IMR-90 (cell line): ENCODE measurements around the gene PRCD. TPM values are rescaled to one million over a fixed set of nuclear protein-coding genes. Genes with fewer than 3 reads are reported as not detected.
"Not testable (repeated sequence)": the region's sequence is repeated elsewhere in the genome, so short reads cannot be mapped to it uniquely, and the experiment has no call there.

Experiments used
- ATAC-seq: fragments of 200-7000 bp; cut with Tn5 transposase; 2 replicates; pipeline ENCODE4 v1.9.1; 2020; ENCODE audit warnings: low read depth, mild to moderate bottlenecking, moderate library complexity
- BruUV-seq: library from RNA; stranded (reverse); fragments of 400-500 nt; replicated peaks from 2 replicates; lab custom pipeline; 2021; lab: Mats Ljungman, UMichigan
- CTCF ChIA-PET: fragments of 300-600 bp; formaldehyde crosslinking; extraction: SDS; loops from one replicate; lab custom pipeline; 2021; ENCODE audit warnings: antibody characterized with exemption; lab: Yijun Ruan, JAX
- POLR2A ChIA-PET: fragments of 300-600 bp; sonication (Branson Sonifier 250); formaldehyde crosslinking; loops from one replicate; lab custom pipeline; 2022; ENCODE audit warnings: antibody characterized with exemption; ENCODE audit not compliant: unreplicated experiment; lab: Charles Lee
- DNase-seq: peaks from one replicate; pipeline ENCODE4 v3.0.0; 2013
- H2AFZ ChIP-seq: replicated peaks from 2 replicates; pipeline ENCODE3; 2013; ENCODE audit warnings: low read length, mild to moderate bottlenecking; ENCODE audit not compliant: poor library complexity
- H2AK5ac ChIP-seq: 2 replicates; pipeline ENCODE4 v1.6.1; 2013; ENCODE audit warnings: low read depth, low read length, inconsistent platforms
- H2AK9ac ChIP-seq: replicated peaks from 2 replicates; pipeline ENCODE3; 2013; ENCODE audit warnings: mild to moderate bottlenecking, low read depth, low read length, moderate library complexity; ENCODE audit not compliant: poor library complexity
- H2BK120ac ChIP-seq: 2 replicates; pipeline ENCODE4 v1.6.1; 2013; ENCODE audit warnings: low read depth, low read length, inconsistent platforms
- H2BK15ac ChIP-seq: 3 replicates; pipeline ENCODE4 v1.6.1; 2013; ENCODE audit warnings: low read depth, low read length, inconsistent platforms
- H2BK20ac ChIP-seq: 2 replicates; pipeline ENCODE4 v1.6.1; 2013; ENCODE audit warnings: low read depth, mild to moderate bottlenecking, inconsistent platforms, low read length, moderate library complexity
- H2BK5ac ChIP-seq: 2 replicates; pipeline ENCODE4 v1.6.1; 2013; ENCODE audit warnings: mild to moderate bottlenecking, low read depth, low read length, inconsistent platforms; ENCODE audit not compliant: poor library complexity, severe bottlenecking
- H3K14ac ChIP-seq: replicated peaks from 2 replicates; pipeline ENCODE4 v1.6.1; 2013; ENCODE audit warnings: low read depth, low read length, inconsistent platforms
- H3K18ac ChIP-seq: 2 replicates; pipeline ENCODE4 v1.6.1; 2013; ENCODE audit warnings: low read depth, low read length, control low read depth
- H3K23ac ChIP-seq: 2 replicates; pipeline ENCODE4 v1.6.1; 2013; ENCODE audit warnings: low read depth, low read length, inconsistent platforms
- H3K27ac ChIP-seq: 2 replicates; pipeline ENCODE4 v1.5.1; 2013; ENCODE audit warnings: mild to moderate bottlenecking, control low read depth, low read length; ENCODE audit not compliant: insufficient read depth
- H3K27me3 ChIP-seq: 2 replicates; pipeline ENCODE4 v1.6.1; 2013; ENCODE audit warnings: low read length; ENCODE audit not compliant: control insufficient read depth, insufficient read depth
- H3K36me3 ChIP-seq: 2 replicates; pipeline ENCODE4 v1.6.1; 2013; ENCODE audit warnings: low read length, mixed read lengths; ENCODE audit not compliant: control insufficient read depth, insufficient read depth
- H3K4ac ChIP-seq: 2 replicates; pipeline ENCODE4 v1.6.1; 2013; ENCODE audit warnings: low read depth, low read length, inconsistent platforms
- H3K4me1 ChIP-seq: 2 replicates; pipeline ENCODE4 v1.6.1; 2013; ENCODE audit warnings: low read length, mixed read lengths; ENCODE audit not compliant: control insufficient read depth, insufficient read depth
- H3K4me2 ChIP-seq: 2 replicates; pipeline ENCODE4 v1.6.1; 2013; ENCODE audit warnings: low read depth, mild to moderate bottlenecking, control low read depth, low read length, moderate library complexity
- H3K4me3 ChIP-seq: 2 replicates; pipeline ENCODE4 v1.5.1; 2013; ENCODE audit warnings: low read depth, mild to moderate bottlenecking, control low read depth, low read length, moderate library complexity; ENCODE audit not compliant: insufficient read depth
- H3K56ac ChIP-seq: 2 replicates; pipeline ENCODE4 v1.6.1; 2013; ENCODE audit warnings: low read length, inconsistent platforms; ENCODE audit not compliant: insufficient read depth; ENCODE audit errors: extremely low read depth
- H3K79me1 ChIP-seq, 2 experiments: 2 replicates each; pipeline ENCODE4 v1.6.1; 2013; ENCODE audit warnings: low read length in 2 of 2, inconsistent platforms in 1 of 2, low read depth in 1 of 2
- H3K9ac ChIP-seq: 2 replicates; pipeline ENCODE4 v1.6.1; 2013; ENCODE audit warnings: low read depth, low read length, control low read depth
- H3K9me1 ChIP-seq: 2 replicates; pipeline ENCODE4 v1.6.1; 2013; ENCODE audit warnings: low read length, inconsistent platforms; ENCODE audit not compliant: insufficient read depth
- H3K9me3 ChIP-seq: 2 replicates; pipeline ENCODE4 v1.6.1; 2013; ENCODE audit warnings: low read length; ENCODE audit not compliant: control insufficient read depth, insufficient read depth
- H4K20me1 ChIP-seq: 2 replicates; pipeline ENCODE4 v1.6.1; 2013; ENCODE audit warnings: low read length, inconsistent platforms; ENCODE audit not compliant: insufficient read depth
- H4K5ac ChIP-seq: 2 replicates; pipeline ENCODE4 v1.6.1; 2013; ENCODE audit warnings: mild to moderate bottlenecking, low read depth, low read length, control low read depth
- H4K8ac ChIP-seq, 2 experiments: 2 replicates each; pipeline ENCODE4 v1.6.1; 2013; ENCODE audit warnings: low read depth in 2 of 2, low read length in 2 of 2, control low read depth in 1 of 2, inconsistent platforms in 1 of 2
- H4K91ac ChIP-seq: 2 replicates; pipeline ENCODE4 v1.6.1; 2013; ENCODE audit warnings: low read depth, low read length, inconsistent platforms; ENCODE audit not compliant: insufficient read depth
- ELK1 ChIP-seq: fragments of 150-350 bp; IDR thresholded peaks from 2 replicates; pipeline ENCODE4 v1.6.1; 2016; ENCODE audit warnings: low read depth, mild to moderate bottlenecking, low read length, moderate library complexity, borderline replicate concordance
- RFX5 ChIP-seq: IDR thresholded peaks from 2 replicates; pipeline ENCODE4 v1.8.0; 2012; ENCODE audit warnings: low read depth, mild to moderate bottlenecking, low read length, moderate library complexity
- WGBS, 2 experiments: methylation state at CpG; one replicate each; pipeline versions ENCODE4 v1.1.5 to v1.1.7; 2013; ENCODE audit warnings: missing lambda C conversion rate in 2 of 2; ENCODE audit not compliant: insufficient read length in 1 of 2; ENCODE audit errors: extremely low coverage in 2 of 2; 5-methylcytosine and 5-hydroxymethylcytosine counted together
- dilution Hi-C: fragments of 300-500 bp; cut with HindIII; formaldehyde crosslinking; loops from one replicate; pipeline ENCODE4 v1.14.3; 2018; ENCODE audit warnings: low sequenced_read_pairs; ENCODE audit not compliant: unreplicated experiment
- in situ Hi-C: fragments of 300-500 bp; cut with MboI; formaldehyde crosslinking; loops from 3 replicates; pipeline ENCODE4 v1.14.3; 2019; ENCODE audit warnings: low sequenced_read_pairs, inconsistent platforms, mixed read lengths
- intact Hi-C: fragments of 100-400 bp; cut with micrococcal nuclease; formaldehyde crosslinking; loops from 2 replicates; pipeline ENCODE4 v1.10.0; 2022
- polyA plus RNA-seq, 3 experiments: library from polyadenylated mRNA; depleted of rRNA; stranded (reverse); fragments of >200 nt; gene quantifications; 2 replicates each; pipeline ENCODE4 v1.2.3, GENCODE V29; 2012; ENCODE audit warnings: low replicate concordance in 1 of 3
- total RNA-seq: library from RNA; depleted of rRNA; stranded (reverse); fragments of >200 nt; gene quantifications from 2 replicates; pipeline ENCODE4 v1.2.3, GENCODE V29; 2012

Gene PRCD
- total and polyA plus RNA-seq, 2 of the 4 experiments (the other 2 are of a cell fraction): 0.32 TPM; not detected in 1

- Histone ChIP-seq H4K5ac (no peak overlapping the region), H3K9me1 (peaks cover 24% of the 10 kb centered on the region), H4K8ac (no peak overlapping the region), H3K9me3 (no peaks in the 10 kb centered on the region), H3K27me3 (no peaks in the 10 kb centered on the region), H2AK5ac (0 out of 2 replicates have a peak overlapping the region, but pooled peaks have one; percentile 20), H4K91ac (no peak overlapping the region), H2AFZ (no peak overlapping the region), H3K4me1 (peaks cover 40% of the 10 kb centered on the region), H4K20me1 (0 out of 2 replicates have a peak, but pooled peaks cover 2% of the 10 kb centered on the region), H3K23ac (no peak overlapping the region), H3K56ac (no peak overlapping the region), H3K79me1 (peaks cover 0 to 23% of the 10 kb centered on the region in 2 experiments; a peak in 1 of 4 replicates), H3K18ac (no peak overlapping the region), H2BK15ac (0 out of 3 replicates have a peak overlapping the region, but pooled peaks have one; percentile 49), H2BK120ac (peak overlapping the region; percentile 56; the same call in 1 of the 2 replicates), H3K27ac (no peak overlapping the region), H3K36me3 (peaks cover 7% of the 10 kb centered on the region; the same call in 1 of the 2 replicates), H2AK9ac (peak overlapping the region; percentile 57), H2BK20ac (no peak overlapping the region), H3K14ac (no peak overlapping the region), H3K4me3 (no peak overlapping the region), H3K9ac (no peak overlapping the region), H2BK5ac (no peak overlapping the region), H3K4me2 (no peak overlapping the region), H3K4ac (peak overlapping the region; percentile 56)
- WGBS, 2 experiments: 95% methylated on average over 4 of the region's 8 CpGs; no CpG with 5 or more reads in 1 of the 2 experiments
- dilution Hi-C loops: no loop called here
- in situ Hi-C loops: no loop called here
- no peak for ATAC-seq
- peak; percentile 17 for DNase-seq
- intact Hi-C loops: loop anchor here (10.0 kb wide), 1 partner anchor 533 kb away; no protein-coding TSS in a partner anchor
- TF ChIP-seq RFX5: no peak
- no peak for TF ChIP-seq ELK1
- ChIA-PET POLR2A (no interaction called here), CTCF (no interaction called here)
- BruUV-seq: no TSS peak
These were observed 7.7 kb upstream of the PRCD start for GRCh38 chr17:76532072-76532651.

- intact Hi-C loops: loop anchor here (10.0 kb wide), 1 partner anchor 531 kb away; no protein-coding TSS in a partner anchor
- Histone ChIP-seq H3K79me1 (peaks cover 0 to 18% of the 10 kb centered on the region in 2 experiments; a peak in 1 of 4 replicates), H3K9me1 (peaks cover 14% of the 10 kb centered on the region), H3K4me1 (peaks cover 24% of the 10 kb centered on the region)
- dilution Hi-C loops, H2BK120ac ChIP-seq, H2BK15ac ChIP-seq, H3K23ac ChIP-seq, H4K20me1 ChIP-seq, H2BK5ac ChIP-seq, H3K4me3 ChIP-seq, H3K27me3 ChIP-seq, H4K91ac ChIP-seq, ATAC-seq, DNase-seq, H3K9me3 ChIP-seq, BruUV-seq, H3K9ac ChIP-seq, H3K18ac ChIP-seq, H3K14ac ChIP-seq, H3K56ac ChIP-seq, H2AFZ ChIP-seq, H2BK20ac ChIP-seq, H4K8ac ChIP-seq, H3K27ac ChIP-seq, H2AK9ac ChIP-seq, H4K5ac ChIP-seq, H3K36me3 ChIP-seq, POLR2A ChIA-PET, in situ Hi-C loops, H2AK5ac ChIP-seq, H3K4ac ChIP-seq, H3K4me2 ChIP-seq: not testable (repeated sequence)
- CTCF ChIA-PET: interaction anchor here (1.0 kb wide), 1 partner anchor 13 kb away, joined by 3 read pairs; no protein-coding TSS in a partner anchor
- WGBS, 2 experiments: 92% methylated on average over 2 of the region's 9 CpGs; no CpG with 5 or more reads in 1 of the 2 experiments
These were observed 6.0 kb upstream of the PRCD start for GRCh38 chr17:76533640-76534359.
